ENCODE results near the gene GPR108. TPM values are rescaled to one million over a fixed set of nuclear protein-coding genes. Genes with fewer than 3 reads are reported as not detected.

Gene GPR108
- total and polyA plus RNA-seq, 2 of the 13 experiments (the other 11 are each of a cell fraction or from before 2014, with no cell fraction given) = 36.4 to 63.0 TPM

GRCh38 chr19:6740589-6741343 is 3.4 kb upstream of the GPR108 start (continued):
- TF ChIP-seq TAF1 (CRISPR knock-in tag; IDR thresholded peaks at IDR 0.05) (peak; percentile 40; the same call in 1 of the 2 replicates), ARNT2 (CRISPR knock-in tag; IDR thresholded peaks at IDR 0.05; ENCODE audit: low read depth) (peak; percentile 23; the same call in 1 of the 2 replicates), MED1 (CRISPR knock-in tag; IDR thresholded peaks at IDR 0.05) (0 out of 2 replicates have a peak, but pooled peaks have one; percentile 47), SNAI1 (CRISPR knock-in tag; IDR thresholded peaks at IDR 0.05; ENCODE audit: borderline replicate concordance) (no peak), ZNF878 (CRISPR knock-in tag; IDR thresholded peaks at IDR 0.05) (no peak), NONO (IDR thresholded peaks at IDR 0.05) (no peak), NONO (CRISPR knock-in tag; conservative IDR thresholded peaks at IDR 0.05) (0 out of 2 replicates have a peak, but pooled peaks have one; percentile 30), RORA (CRISPR knock-in tag; IDR thresholded peaks at IDR 0.05) (no peak), FOXP4 (CRISPR knock-in tag; IDR thresholded peaks at IDR 0.05) (0 out of 2 replicates have a peak, but pooled peaks have one; percentile 11), ZNF512B (CRISPR knock-in tag; IDR thresholded peaks at IDR 0.05; ENCODE audit: borderline replicate concordance) (no peak), ZBTB10 (CRISPR knock-in tag; IDR thresholded peaks at IDR 0.05; ENCODE audit: borderline replicate concordance) (peak; percentile 88), ATF1 (CRISPR knock-in tag; IDR thresholded peaks at IDR 0.05) (no peak), ZNF776 (CRISPR knock-in tag; IDR thresholded peaks at IDR 0.05) (no peak), ZNF350 (CRISPR knock-in tag; IDR thresholded peaks at IDR 0.05; ENCODE audit: borderline replicate concordance, low read depth) (no peak), ZNF672 (CRISPR knock-in tag; IDR thresholded peaks at IDR 0.05) (no peak), ZNF292 (CRISPR knock-in tag; IDR thresholded peaks at IDR 0.05; ENCODE audit: borderline replicate concordance, low read depth) (no peak), ZMAT3 (CRISPR knock-in tag; conservative IDR thresholded peaks at IDR 0.05) (no peak; the same call in 1 of the 2 replicates), NKX3-1 (CRISPR knock-in tag; IDR thresholded peaks at IDR 0.05) (no peak), ZMYM2 (CRISPR knock-in tag; IDR thresholded peaks at IDR 0.05) (no peak), ZBTB49 (CRISPR knock-in tag; IDR thresholded peaks at IDR 0.05; ENCODE audit: borderline replicate concordance) (no peak)
